Left ventricle myocardium superior (tissue), 1 donor: ENCODE data around the gene SMIM45.

ENCODE experiments used
- ATAC-seq: fragments of 200-7000 bp; cut with Tn5 transposase; one replicate; pipeline ENCODE4 v1.9.1; 2020; ENCODE audit warnings: mild to moderate bottlenecking, moderate library complexity
- DNase-seq: peaks from one replicate; pipeline ENCODE4 v3.0.0-alpha.2; 2020
- intact Hi-C: fragments of 100-400 bp; cut with micrococcal nuclease; formaldehyde crosslinking; loops from one replicate; pipeline ENCODE4 v1.11.0; 2022
- donor health status: DM: no; HTN: yes; CAD: no; lungs with severe emphysema.

Gene SMIM45

GRCh38 chr22:41951898-41952474, at the start of gene SMIM45:
Gene SMIM45 (plus strand): TSS chr22:41952150.
- ATAC-seq (no peak), DNase-seq (no peak)
- intact Hi-C loops = no loop called here

GRCh38 chr22:41902932-41903421, 49.0 kb upstream of the SMIM45 start:
- DNase-seq = peak; percentile 91
- ATAC-seq = peak; percentile 74
- intact Hi-C loops = no loop called here

GRCh38 chr22:41904450-41905410, 47.2 kb upstream of the SMIM45 start:
- intact Hi-C loops = no loop called here
- ATAC-seq (no peak), DNase-seq (no peak)

GRCh38 chr22:41905411-41906202, 46.3 kb upstream of the SMIM45 start:
- intact Hi-C loops = no loop called here
- DNase-seq (no peak), ATAC-seq (no peak)

GRCh38 chr22:41906822-41907221, 45.1 kb upstream of the SMIM45 start:
- DNase-seq (no peak), ATAC-seq (no peak)

GRCh38 chr22:41907436-41908401, 44.2 kb upstream of the SMIM45 start:
- intact Hi-C loops = no loop called here
- no peak for DNase-seq
- no peak for ATAC-seq

More at GRCh38 chr22:41906822-41907221, 45.1 kb upstream of the SMIM45 start:
- intact Hi-C loops = no loop called here

- DNase-seq (no peak), ATAC-seq (no peak)
- intact Hi-C loops = no loop called here
Observed at GRCh38 chr22:41908411-41909309, 43.3 kb upstream of the SMIM45 start.

- ATAC-seq (peak; percentile 3), DNase-seq (no peak)
- intact Hi-C loops = no loop called here
Observed at GRCh38 chr22:41909310-41910049, 42.5 kb upstream of the SMIM45 start.

GRCh38 chr22:41910050-41911000, 41.6 kb upstream of the SMIM45 start:
- intact Hi-C loops = no loop called here
- peak; percentile 78 for ATAC-seq

GRCh38 chr22:41911001-41911611, 40.8 kb upstream of the SMIM45 start:
- ATAC-seq (peak; percentile 2), DNase-seq (no peak)
- intact Hi-C loops = no loop called here

More at GRCh38 chr22:41910050-41911000, 41.6 kb upstream of the SMIM45 start:
- peak; percentile 82 for DNase-seq

GRCh38 chr22:41912338-41913039, 39.5 kb upstream of the SMIM45 start:
- DNase-seq = no peak
- intact Hi-C loops = no loop called here
- ATAC-seq = no peak

- no peak for ATAC-seq
- DNase-seq = no peak
- intact Hi-C loops = no loop called here
Observed at GRCh38 chr22:41913040-41913719, 38.8 kb upstream of the SMIM45 start.

GRCh38 chr22:41913842-41914534, 38.0 kb upstream of the SMIM45 start:
- DNase-seq (no peak), ATAC-seq (no peak)
- intact Hi-C loops = no loop called here

- intact Hi-C loops = no loop called here
- DNase-seq (no peak), ATAC-seq (no peak)
Observed at GRCh38 chr22:41914611-41915034, 37.3 kb upstream of the SMIM45 start.
